ENCODE measurements around the gene LRP2.
"Not testable (repeated sequence)": the region's sequence is repeated elsewhere in the genome, so short reads cannot be mapped to it uniquely, and the experiment has no call there.

DNA sequence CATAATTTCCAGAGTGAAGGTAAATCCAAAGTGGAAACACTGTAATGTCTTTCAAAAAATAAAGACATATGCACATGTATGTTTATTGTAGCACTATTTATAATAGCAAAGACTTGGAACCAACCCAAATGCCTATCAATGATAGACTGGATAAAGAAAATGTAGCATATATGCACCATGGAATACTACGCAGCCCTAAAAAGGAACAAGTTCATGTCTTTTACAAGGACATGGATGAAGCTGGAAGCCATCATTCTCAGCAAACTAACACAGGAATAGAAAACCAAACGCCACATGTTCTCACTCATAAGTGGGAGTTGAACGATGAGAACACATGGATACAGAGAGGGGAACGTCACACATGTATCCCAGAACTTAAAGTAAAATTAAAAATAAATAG, 57.6 kb downstream of the LRP2 start:
- not testable (repeated sequence) for TF ChIP-seq EZH2 (IDR thresholded peaks at IDR 0.05); POLR2AphosphoS5 (IDR thresholded peaks at IDR 0.05; ENCODE audit: borderline replicate concordance, low read depth, low read length); FOXP2 (optimal IDR thresholded peaks at IDR 0.05; ENCODE audit: control extremely low read depth, extremely low read length, insufficient read depth)

Data from SK-N-MC (cell line).